ENCODE results near the gene SHC4.

The SHC4 gene

GRCh38 chr15:48850648-48851047 is 113.1 kb downstream of the SHC4 start:
- DNase-seq (ENCODE audit: low read depth in 3 of 3) = no peak

GRCh38 chr15:48845123-48845522 is 118.6 kb downstream of the SHC4 start:
- DNase-seq (ENCODE audit: low read depth in 3 of 3) = no peak

- no peak for DNase-seq (ENCODE audit: low read depth in 3 of 3)
Observed at GRCh38 chr15:48842501-48842900, 121.2 kb downstream of the SHC4 start.

- no peak for DNase-seq (ENCODE audit: low read depth in 3 of 3)
Observed at GRCh38 chr15:48834756-48835155, 129.0 kb downstream of the SHC4 start.

- DNase-seq (ENCODE audit: low read depth in 3 of 3) = no peak
Observed at GRCh38 chr15:48833526-48834239, 130.0 kb downstream of the SHC4 start.

GRCh38 chr15:48832648-48833047 is 131.1 kb downstream of the SHC4 start:
- no peak for DNase-seq (ENCODE audit: low read depth in 3 of 3)

- no peak for DNase-seq (ENCODE audit: low read depth in 3 of 3)
Observed at GRCh38 chr15:48828906-48829305, 134.8 kb downstream of the SHC4 start.

GRCh38 chr15:48828471-48828870 is 135.2 kb downstream of the SHC4 start:
- no peak for DNase-seq (ENCODE audit: low read depth in 3 of 3)

- DNase-seq (ENCODE audit: low read depth in 3 of 3) = no peak
Observed at GRCh38 chr15:48825075-48825474, 138.6 kb downstream of the SHC4 start.

GRCh38 chr15:48823706-48824105 is 140.0 kb downstream of the SHC4 start:
- no peak for DNase-seq (ENCODE audit: low read depth in 3 of 3)

GRCh38 chr15:48823237-48823636 is 140.5 kb downstream of the SHC4 start:
- DNase-seq (ENCODE audit: low read depth in 3 of 3) = no peak

- no peak for DNase-seq (ENCODE audit: low read depth in 3 of 3)
Observed at GRCh38 chr15:48814286-48814685, 149.4 kb downstream of the SHC4 start.

GRCh38 chr15:48811325-48811958 is 152.3 kb downstream of the SHC4 start:
- no peak for DNase-seq (ENCODE audit: low read depth in 3 of 3)

GRCh38 chr15:48810414-48811324 is 153.1 kb downstream of the SHC4 start, which contains the start of gene CEP152:
TSS of gene CEP152 (minus strand) at chr15:48811069. CDS start at chr15:48805649, 5,420 bp downstream.
- peak; percentile 92 to 97 (median 95) for DNase-seq (ENCODE audit: low read depth in 3 of 3)

- DNase-seq (ENCODE audit: low read depth in 3 of 3) = no peak
Observed at GRCh38 chr15:48806151-48806550, 157.6 kb downstream of the SHC4 start.

GRCh38 chr15:48805591-48805990 is 158.1 kb downstream of the SHC4 start:
- no peak for DNase-seq (ENCODE audit: low read depth in 3 of 3)

GRCh38 chr15:48803877-48804276 is 159.8 kb downstream of the SHC4 start:
- DNase-seq (ENCODE audit: low read depth in 3 of 3) = no peak

GRCh38 chr15:48802867-48803266 is 160.9 kb downstream of the SHC4 start:
- DNase-seq (ENCODE audit: low read depth in 3 of 3) = no peak

- no peak for DNase-seq (ENCODE audit: low read depth in 3 of 3)
Observed at GRCh38 chr15:48802257-48802656, 161.5 kb downstream of the SHC4 start.

GRCh38 chr15:48800811-48801455 is 162.8 kb downstream of the SHC4 start:
- DNase-seq (ENCODE audit: low read depth in 3 of 3) = no peak

GRCh38 chr15:48800245-48800644 is 163.5 kb downstream of the SHC4 start:
- DNase-seq (ENCODE audit: low read depth in 3 of 3) = no peak

- DNase-seq (ENCODE audit: low read depth in 3 of 3) = no peak
Observed at GRCh38 chr15:48798319-48798718, 165.4 kb downstream of the SHC4 start.
